Renal cortical epithelial cell (primary cell): ENCODE data around the gene PDCD4. TPM values are rescaled to one million over a fixed set of nuclear protein-coding genes. Genes with fewer than 3 reads are reported as not detected.
A peak's percentile ranks its signal among the peaks of the same experiment; 100 is the strongest.
"Not testable (repeated sequence)": the region's sequence is repeated elsewhere in the genome, so short reads cannot be mapped to it uniquely, and the experiment has no call there.

Source experiments
- DNase-seq: peaks from one replicate; pipeline ENCODE4 v3.0.0-alpha.2; 2011; ENCODE audit warnings: low read depth
- total RNA-seq: library from RNA; depleted of rRNA; stranded (reverse); fragments of >200 nt; gene quantifications from 2 replicates; pipeline ENCODE4 v1.2.3, GENCODE V29; 2014

PDCD4 gene
- total RNA-seq, 1 donor from 2014 or later, result 93.2 TPM

- DNase-seq, result no peak
These were observed 10.3 kb upstream of the PDCD4 start for GRCh38 chr10:110861476-110861875.

- DNase-seq, result no peak
These were observed 9.6 kb upstream of the PDCD4 start for GRCh38 chr10:110861930-110862649.

GRCh38 chr10:110862961-110863360 is 8.8 kb upstream of the PDCD4 start:
- no peak for DNase-seq

GRCh38 chr10:110863361-110863760 is 8.4 kb upstream of the PDCD4 start:
- DNase-seq, result no peak

- no peak for DNase-seq
These were observed 7.8 kb upstream of the PDCD4 start for GRCh38 chr10:110863956-110864355.

GRCh38 chr10:110864662-110865140 is 7.0 kb upstream of the PDCD4 start:
- no peak for DNase-seq

GRCh38 chr10:110865186-110865808 is 6.4 kb upstream of the PDCD4 start:
- DNase-seq, result peak; percentile 61

- no peak for DNase-seq
These were observed 5.8 kb upstream of the PDCD4 start for GRCh38 chr10:110865809-110866482.

GRCh38 chr10:110867011-110867806 is 4.5 kb upstream of the PDCD4 start:
- DNase-seq, result not testable (repeated sequence)

GRCh38 chr10:110867807-110868465 is 3.8 kb upstream of the PDCD4 start:
- DNase-seq, result no peak

- DNase-seq, result no peak
These were observed 2.7 kb upstream of the PDCD4 start for GRCh38 chr10:110868981-110869380.

GRCh38 chr10:110870823-110871297 is 868 bp upstream of the PDCD4 start:
- DNase-seq, result no peak

- peak; percentile 59 for DNase-seq
These were observed 636 bp downstream of the PDCD4 start for GRCh38 chr10:110872145-110872983.

- peak; percentile 23 for DNase-seq
These were observed 1.5 kb downstream of the PDCD4 start for GRCh38 chr10:110872984-110873923.

- DNase-seq, result no peak
These were observed 2.2 kb downstream of the PDCD4 start for GRCh38 chr10:110873951-110874350.

- no peak for DNase-seq
These were observed 4.3 kb downstream of the PDCD4 start for GRCh38 chr10:110876000-110876399.

GRCh38 chr10:110876788-110877187 is 5.1 kb downstream of the PDCD4 start:
- DNase-seq, result no peak

- DNase-seq, result no peak
These were observed 8.3 kb downstream of the PDCD4 start for GRCh38 chr10:110880012-110880411.

GRCh38 chr10:110881247-110881646 is 9.5 kb downstream of the PDCD4 start:
- DNase-seq, result no peak
